HL-60 (cell line): Measurements from ENCODE around the gene CPO.

Source experiments
- DNase-seq, 2 experiments: peaks; one replicate each; pipeline ENCODE4 v3.0.0-alpha.2; 2010 to 2020; ENCODE audit warnings: low read depth in 1 of 2, low spot score in 1 of 2
- H3K27ac ChIP-seq: fragments of 250-450 bp; sonication (Bioruptor Pico); replicated peaks from 2 replicates; pipeline ENCODE4 v1.5.1; 2020; ENCODE audit warnings: mild to moderate bottlenecking, moderate library complexity
- H3K27me3 ChIP-seq: fragments of 250-450 bp; sonication (Bioruptor Pico); 2 replicates; pipeline ENCODE4 v1.5.1; 2021; ENCODE audit warnings: mild to moderate bottlenecking, moderate library complexity; ENCODE audit not compliant: insufficient read depth, poor library complexity, severe bottlenecking
- H3K4me3 ChIP-seq: replicated peaks from 2 replicates; pipeline ENCODE4 v1.5.1; 2011; ENCODE audit warnings: mild to moderate bottlenecking, control low read depth, low read length; ENCODE audit not compliant: insufficient read depth
- GABPA ChIP-seq: IDR thresholded peaks from 2 replicates; pipeline ENCODE4 v1.6.1; 2012; ENCODE audit warnings: low read depth
- POLR2AphosphoS5 ChIP-seq: IDR thresholded peaks from 2 replicates; pipeline ENCODE4 v1.6.1; 2012; ENCODE audit warnings: low read depth
- SPI1 ChIP-seq: IDR thresholded peaks from 2 replicates; pipeline ENCODE4 v1.6.1; 2012; ENCODE audit warnings: low read depth, mild to moderate bottlenecking, borderline replicate concordance
- TF ChIP-seq, protein P1 (sequence below): IDR thresholded peaks from 2 replicates; pipeline ENCODE4 v1.6.1; 2012; ENCODE audit warnings: low read depth; ENCODE audit not compliant: insufficient replicate concordance
- TF ChIP-seq, protein P2 (sequence below): IDR thresholded peaks from one replicate; pipeline ENCODE4 v1.5.1; 2011; ENCODE audit warnings: low read length, control low read depth, inconsistent platforms; ENCODE audit not compliant: insufficient read depth

The CPO gene

DNA sequence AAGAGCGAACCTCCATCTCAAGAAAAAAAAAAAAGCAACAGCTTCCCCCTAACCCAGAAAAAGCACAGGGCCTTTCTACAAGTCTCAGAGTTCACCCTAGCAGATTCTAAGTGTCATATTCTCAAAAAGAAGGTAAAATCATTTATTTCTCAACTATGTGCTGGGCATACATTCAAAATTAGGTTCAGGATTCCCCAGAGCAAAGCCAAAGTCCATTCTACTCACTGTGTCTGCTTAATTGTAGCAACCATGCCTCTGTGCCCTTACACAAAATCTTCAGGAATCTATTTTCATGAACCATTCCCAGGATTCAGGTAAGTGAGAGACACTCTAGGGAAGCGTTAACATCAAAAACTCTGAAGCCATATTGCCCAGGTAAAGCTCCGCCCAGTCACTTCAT lies 40.0 kb downstream of the CPO start:
- DNase-seq = no peak
- no peak for TF ChIP-seq SPI1
- TF ChIP-seq, protein P1, sequence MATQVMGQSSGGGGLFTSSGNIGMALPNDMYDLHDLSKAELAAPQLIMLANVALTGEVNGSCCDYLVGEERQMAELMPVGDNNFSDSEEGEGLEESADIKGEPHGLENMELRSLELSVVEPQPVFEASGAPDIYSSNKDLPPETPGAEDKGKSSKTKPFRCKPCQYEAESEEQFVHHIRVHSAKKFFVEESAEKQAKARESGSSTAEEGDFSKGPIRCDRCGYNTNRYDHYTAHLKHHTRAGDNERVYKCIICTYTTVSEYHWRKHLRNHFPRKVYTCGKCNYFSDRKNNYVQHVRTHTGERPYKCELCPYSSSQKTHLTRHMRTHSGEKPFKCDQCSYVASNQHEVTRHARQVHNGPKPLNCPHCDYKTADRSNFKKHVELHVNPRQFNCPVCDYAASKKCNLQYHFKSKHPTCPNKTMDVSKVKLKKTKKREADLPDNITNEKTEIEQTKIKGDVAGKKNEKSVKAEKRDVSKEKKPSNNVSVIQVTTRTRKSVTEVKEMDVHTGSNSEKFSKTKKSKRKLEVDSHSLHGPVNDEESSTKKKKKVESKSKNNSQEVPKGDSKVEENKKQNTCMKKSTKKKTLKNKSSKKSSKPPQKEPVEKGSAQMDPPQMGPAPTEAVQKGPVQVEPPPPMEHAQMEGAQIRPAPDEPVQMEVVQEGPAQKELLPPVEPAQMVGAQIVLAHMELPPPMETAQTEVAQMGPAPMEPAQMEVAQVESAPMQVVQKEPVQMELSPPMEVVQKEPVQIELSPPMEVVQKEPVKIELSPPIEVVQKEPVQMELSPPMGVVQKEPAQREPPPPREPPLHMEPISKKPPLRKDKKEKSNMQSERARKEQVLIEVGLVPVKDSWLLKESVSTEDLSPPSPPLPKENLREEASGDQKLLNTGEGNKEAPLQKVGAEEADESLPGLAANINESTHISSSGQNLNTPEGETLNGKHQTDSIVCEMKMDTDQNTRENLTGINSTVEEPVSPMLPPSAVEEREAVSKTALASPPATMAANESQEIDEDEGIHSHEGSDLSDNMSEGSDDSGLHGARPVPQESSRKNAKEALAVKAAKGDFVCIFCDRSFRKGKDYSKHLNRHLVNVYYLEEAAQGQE = no peak
- no peak for TF ChIP-seq POLR2AphosphoS5
- TF ChIP-seq, protein P2, sequence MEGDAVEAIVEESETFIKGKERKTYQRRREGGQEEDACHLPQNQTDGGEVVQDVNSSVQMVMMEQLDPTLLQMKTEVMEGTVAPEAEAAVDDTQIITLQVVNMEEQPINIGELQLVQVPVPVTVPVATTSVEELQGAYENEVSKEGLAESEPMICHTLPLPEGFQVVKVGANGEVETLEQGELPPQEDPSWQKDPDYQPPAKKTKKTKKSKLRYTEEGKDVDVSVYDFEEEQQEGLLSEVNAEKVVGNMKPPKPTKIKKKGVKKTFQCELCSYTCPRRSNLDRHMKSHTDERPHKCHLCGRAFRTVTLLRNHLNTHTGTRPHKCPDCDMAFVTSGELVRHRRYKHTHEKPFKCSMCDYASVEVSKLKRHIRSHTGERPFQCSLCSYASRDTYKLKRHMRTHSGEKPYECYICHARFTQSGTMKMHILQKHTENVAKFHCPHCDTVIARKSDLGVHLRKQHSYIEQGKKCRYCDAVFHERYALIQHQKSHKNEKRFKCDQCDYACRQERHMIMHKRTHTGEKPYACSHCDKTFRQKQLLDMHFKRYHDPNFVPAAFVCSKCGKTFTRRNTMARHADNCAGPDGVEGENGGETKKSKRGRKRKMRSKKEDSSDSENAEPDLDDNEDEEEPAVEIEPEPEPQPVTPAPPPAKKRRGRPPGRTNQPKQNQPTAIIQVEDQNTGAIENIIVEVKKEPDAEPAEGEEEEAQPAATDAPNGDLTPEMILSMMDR = no peak
- no peak for TF ChIP-seq GABPA
- H3K4me3 ChIP-seq = no peak overlapping the region
- H3K27me3 ChIP-seq = no peaks in the 10 kb centered on the region
- H3K27ac ChIP-seq = no peak overlapping the region

DNA sequence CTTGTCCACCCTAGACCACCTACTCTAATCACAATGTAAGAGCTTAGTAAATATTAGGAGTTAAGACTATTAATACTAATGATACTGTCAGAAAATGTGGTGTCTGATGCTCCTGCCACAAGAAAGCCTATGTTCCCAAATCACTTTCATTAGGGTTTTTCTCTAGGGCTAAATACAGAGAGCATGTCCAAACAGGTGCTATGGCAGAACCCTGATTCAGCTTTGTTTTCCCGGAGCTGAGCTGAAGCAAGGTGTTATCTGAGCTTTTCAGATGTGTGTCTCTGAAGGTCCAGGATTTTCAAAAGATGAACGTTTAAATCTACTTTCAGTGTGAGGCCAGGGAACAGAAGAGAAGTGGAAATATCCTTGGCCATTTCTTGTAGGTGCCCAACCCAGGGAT lies 40.6 kb downstream of the CPO start:
- Histone ChIP-seq H3K27me3 (no peaks in the 10 kb centered on the region), H3K27ac (no peak overlapping the region), H3K4me3 (no peak overlapping the region)
- no peak for TF ChIP-seq POLR2AphosphoS5
- no peak for TF ChIP-seq SPI1
- TF ChIP-seq GABPA = no peak
- TF ChIP-seq, protein P1 = no peak
- TF ChIP-seq, protein P2 = no peak
- no peak for DNase-seq

DNA sequence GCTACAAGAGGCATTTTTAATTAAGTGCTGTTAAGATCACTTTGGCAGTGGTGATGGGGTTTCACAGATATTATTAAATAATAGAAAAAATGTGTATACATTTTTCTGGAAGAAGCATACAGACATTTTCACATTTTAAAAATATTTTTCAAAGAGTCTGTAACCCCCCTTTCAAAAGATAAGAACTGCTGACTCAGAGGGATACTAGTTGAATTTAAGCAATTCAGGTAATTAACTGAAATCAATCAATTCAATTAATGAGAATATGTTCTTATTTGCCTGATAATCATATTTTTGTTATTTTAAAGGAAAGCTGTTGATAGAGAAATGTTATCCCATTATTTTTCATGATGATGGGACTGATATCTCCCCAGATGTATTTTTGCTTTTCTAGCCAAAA lies 41.1 kb downstream of the CPO start:
- Histone ChIP-seq H3K27ac (no peak overlapping the region), H3K27me3 (no peaks in the 10 kb centered on the region), H3K4me3 (no peak overlapping the region)
- TF ChIP-seq SPI1 = no peak
- DNase-seq = no peak

DNA sequence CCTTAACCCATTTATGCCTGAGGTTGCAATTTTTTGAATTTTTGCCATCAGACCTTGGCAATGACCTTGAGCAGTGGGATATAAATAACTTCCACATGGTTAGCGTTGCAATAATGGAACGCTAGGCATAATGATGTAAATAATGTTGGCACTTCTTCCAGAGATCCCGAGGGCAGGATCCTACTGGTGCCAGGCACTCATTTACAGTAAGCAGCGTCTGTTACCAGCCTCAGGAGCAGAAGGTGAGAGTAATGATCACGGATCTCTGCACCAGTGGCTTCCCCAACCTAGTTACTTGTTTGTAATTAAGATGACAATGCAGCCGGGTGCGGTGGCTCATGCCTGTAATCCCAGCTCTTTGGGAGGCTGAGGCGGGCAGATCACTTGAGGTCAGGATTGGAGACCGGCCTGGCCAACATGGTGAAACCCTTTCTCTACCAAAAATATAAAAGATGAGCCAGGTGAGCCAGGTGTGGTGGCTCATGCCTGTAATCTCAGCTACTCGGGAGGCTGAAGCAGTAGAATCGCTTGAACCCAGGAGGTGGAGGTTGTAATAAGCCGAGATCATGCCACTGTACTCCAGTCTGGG lies 41.9 kb downstream of the CPO start:
- Histone ChIP-seq H3K27me3 (no peaks in the 10 kb centered on the region), H3K4me3 (no peak overlapping the region), H3K27ac (no peak overlapping the region)
- no peak for DNase-seq
- TF ChIP-seq, protein P1 = no peak
- TF ChIP-seq POLR2AphosphoS5 (no peak), GABPA (no peak), SPI1 (no peak)
- TF ChIP-seq, protein P2 = no peak
